Epithelial cell of esophagus (primary cell): ENCODE results near the gene LCN15.

Experiments used
- DNase-seq: peaks from one replicate; pipeline ENCODE4 v3.0.0; 2010; ENCODE audit warnings: low read depth
- H3K4me3 ChIP-seq: 2 replicates; pipeline ENCODE4 v1.5.1; 2011; ENCODE audit warnings: mild to moderate bottlenecking, low read length, control low read depth
- CTCF ChIP-seq: IDR thresholded peaks from 2 replicates; pipeline ENCODE4 v1.5.1; 2011; ENCODE audit warnings: low read depth, mild to moderate bottlenecking, low read length, control low read depth, inconsistent platforms; ENCODE audit not compliant: insufficient read depth; ENCODE audit errors: missing control alignments

The LCN15 gene

DNA sequence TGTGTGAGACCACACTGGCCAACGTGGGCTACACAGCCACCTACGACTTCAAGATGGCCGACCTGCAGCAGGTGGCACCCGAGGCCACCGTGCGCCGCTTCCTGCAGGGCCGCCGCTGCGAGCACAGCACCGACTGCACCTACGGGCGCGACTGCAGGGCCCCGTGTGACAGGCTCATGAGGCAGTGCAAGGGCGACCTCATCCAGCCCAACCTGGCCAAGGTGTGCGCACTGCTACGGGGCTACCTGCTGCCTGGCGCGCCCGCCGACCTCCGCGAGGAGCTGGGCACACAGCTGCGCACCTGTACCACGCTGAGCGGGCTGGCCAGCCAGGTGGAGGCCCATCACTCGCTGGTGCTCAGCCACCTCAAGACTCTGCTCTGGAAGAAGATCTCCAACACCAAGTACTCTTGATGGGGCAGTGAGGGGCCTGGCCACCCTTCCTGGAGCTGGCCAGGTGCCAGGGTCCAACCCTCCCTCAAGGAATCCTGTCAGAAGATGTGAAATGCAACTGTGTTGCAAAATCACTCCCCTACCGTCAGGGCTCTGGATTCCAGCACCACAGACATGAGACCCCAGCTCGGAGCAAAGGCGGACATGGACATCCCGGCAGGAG is 40.8 kb downstream of the LCN15 start:
- H3K4me3 ChIP-seq, result no peak overlapping the region
- DNase-seq, result no peak
- TF ChIP-seq CTCF, result no peak

DNA sequence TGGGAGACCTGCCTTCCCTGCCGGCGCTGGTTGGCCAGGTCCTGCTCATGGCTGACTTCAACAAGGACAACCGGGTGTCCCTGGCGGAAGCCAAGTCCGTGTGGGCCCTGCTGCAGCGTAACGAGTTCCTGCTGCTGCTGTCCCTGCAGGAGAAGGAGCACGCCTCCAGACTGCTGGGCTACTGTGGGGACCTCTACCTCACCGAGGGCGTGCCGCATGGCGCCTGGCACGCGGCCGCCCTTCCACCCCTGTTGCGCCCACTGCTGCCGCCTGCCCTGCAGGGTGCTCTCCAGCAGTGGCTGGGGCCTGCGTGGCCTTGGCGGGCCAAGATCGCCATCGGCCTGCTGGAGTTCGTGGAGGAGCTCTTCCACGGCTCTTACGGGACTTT is 41.4 kb downstream of the LCN15 start:
- DNase-seq, result no peak
- H3K4me3 ChIP-seq, result no peak overlapping the region
- no peak for TF ChIP-seq CTCF

- no peak for DNase-seq
- TF ChIP-seq CTCF, result no peak
- H3K4me3 ChIP-seq, result no peak overlapping the region
Measured at GRCh38 chr9:136722093-136722968, 42.0 kb downstream of the LCN15 start.

DNA sequence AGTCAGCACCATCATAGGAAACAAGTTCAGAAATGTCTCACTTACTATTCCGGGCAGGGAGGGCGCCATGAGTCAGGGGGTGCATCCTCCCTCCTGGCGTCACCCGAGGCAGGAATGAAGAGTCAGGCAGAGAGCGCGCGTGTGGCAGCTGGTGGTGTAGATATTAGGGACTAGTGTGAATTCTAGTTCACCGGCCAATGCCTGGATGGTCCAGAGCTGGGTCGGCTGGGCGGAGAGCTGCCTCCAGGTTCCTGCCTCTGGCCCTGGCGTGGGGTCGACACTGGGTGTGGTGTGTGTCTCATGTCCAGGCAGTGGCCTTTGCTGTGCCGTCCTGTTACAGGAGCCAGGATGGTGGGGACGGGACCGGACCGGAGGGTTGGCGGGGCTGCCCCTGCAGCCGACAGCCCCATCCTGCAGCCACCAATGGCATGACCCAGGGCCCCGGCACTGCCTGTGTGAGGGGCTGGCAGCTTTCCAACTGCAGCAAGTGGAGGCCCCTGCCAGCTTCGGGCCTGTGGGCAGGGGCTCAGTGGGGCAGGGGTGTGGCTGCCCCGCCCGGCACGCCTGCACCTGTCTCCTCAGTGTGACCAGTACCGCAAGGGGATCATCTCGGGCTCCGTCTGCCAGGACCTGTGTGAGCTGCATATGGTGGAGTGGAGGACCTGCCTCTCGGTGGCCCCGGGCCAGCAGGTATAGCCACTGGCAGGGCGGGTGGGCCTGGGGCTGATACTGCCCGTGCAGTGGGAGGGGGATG is 42.8 kb downstream of the LCN15 start:
- TF ChIP-seq CTCF, result no peak
- H3K4me3 ChIP-seq, result no peak overlapping the region
- DNase-seq, result peak; percentile 95

DNA sequence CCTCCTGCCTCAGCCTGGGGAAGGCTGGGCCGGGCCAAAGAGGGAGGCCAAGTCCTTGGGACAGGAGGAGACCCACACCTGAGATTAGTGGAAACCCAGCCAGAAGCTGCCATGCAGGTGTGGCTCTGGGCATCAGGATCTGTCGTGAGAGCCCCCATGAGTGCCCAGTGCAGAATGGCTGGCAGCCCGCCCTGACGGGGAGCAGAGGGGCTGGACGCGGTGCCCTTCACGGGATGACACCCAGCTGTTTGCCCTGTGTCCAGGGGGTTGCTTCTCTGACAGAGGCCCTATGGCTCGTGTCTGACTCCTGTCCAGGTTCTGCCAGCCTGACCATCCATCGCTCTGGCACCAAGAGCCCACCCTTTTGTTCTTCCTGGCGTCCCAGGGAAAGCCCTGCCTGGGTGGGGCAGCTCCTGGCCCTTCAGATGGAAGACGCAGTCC is 43.4 kb downstream of the LCN15 start:
- H3K4me3 ChIP-seq, result no peak overlapping the region
- no peak for TF ChIP-seq CTCF
- no peak for DNase-seq

GRCh38 chr9:136720251-136720897 is 43.9 kb downstream of the LCN15 start:
- DNase-seq, result no peak
- no peak overlapping the region for H3K4me3 ChIP-seq
- no peak for TF ChIP-seq CTCF
